OCI-LY1 (cell line): ENCODE measurements around the gene CCDC18.

Experiments
- H2AFZ ChIP-seq: fragments of 200-600 bp; sonication (generic), shearing (Covaris generic); 2 replicates; pipeline ENCODE4 v1.6.0; 2014; ENCODE audit warnings: antibody characterized with exemption, mild to moderate bottlenecking, low read length
- H3F3A ChIP-seq: fragments of 200-600 bp; sonication (generic), shearing (Covaris generic); 2 replicates; pipeline ENCODE4 v1.6.0; 2014; ENCODE audit warnings: mild to moderate bottlenecking, antibody characterized with exemption, low read length, moderate library complexity; ENCODE audit not compliant: insufficient read depth
- H3K27ac ChIP-seq: fragments of 200-600 bp; sonication (generic); 2 replicates; pipeline ENCODE4 v1.5.1; 2014; ENCODE audit warnings: low read length, mixed run types, mild to moderate bottlenecking, low read depth; ENCODE audit not compliant: poor library complexity, severe bottlenecking
- H3K27me3 ChIP-seq: fragments of 200-600 bp; sonication (generic); 2 replicates; pipeline ENCODE4 v1.6.0; 2014; ENCODE audit warnings: antibody characterized with exemption, mild to moderate bottlenecking, low read length, moderate library complexity; ENCODE audit not compliant: insufficient read depth
- H3K36me3 ChIP-seq: fragments of 200-600 bp; sonication (generic); 2 replicates; pipeline ENCODE4 v1.6.1; 2014; ENCODE audit warnings: mild to moderate bottlenecking, antibody characterized with exemption, low read length, moderate library complexity, mixed read lengths; ENCODE audit not compliant: insufficient read depth
- H3K4me1 ChIP-seq: fragments of 200-600 bp; sonication (generic); 2 replicates; pipeline ENCODE4 v1.5.1; 2014; ENCODE audit warnings: mild to moderate bottlenecking, low read length, moderate library complexity; ENCODE audit not compliant: insufficient read depth, severe bottlenecking
- H3K4me2 ChIP-seq: fragments of 200-600 bp; sonication (generic), shearing (Covaris generic); 2 replicates; pipeline ENCODE4 v1.6.1; 2014; ENCODE audit warnings: low read length
- H3K4me3 ChIP-seq: fragments of 200-600 bp; sonication (generic); 2 replicates; pipeline ENCODE4 v1.5.1; 2014; ENCODE audit warnings: low read length, low read depth, mild to moderate bottlenecking, mixed read lengths; ENCODE audit not compliant: poor library complexity, severe bottlenecking
- H3K79me2 ChIP-seq: fragments of 200-600 bp; shearing (Covaris generic); 2 replicates; pipeline ENCODE4 v1.6.1; 2016; ENCODE audit warnings: mixed run types, low read length, mixed read lengths; ENCODE audit not compliant: insufficient read depth
- H3K9ac ChIP-seq: fragments of 200-600 bp; sonication (generic), shearing (Covaris generic); 2 replicates; pipeline ENCODE4 v1.6.1; 2014; ENCODE audit warnings: mild to moderate bottlenecking, low read length, mixed read lengths
- H3K9me2 ChIP-seq: fragments of 200-600 bp; sonication (generic), shearing (Covaris generic); 2 replicates; pipeline ENCODE4 v1.6.1; 2014; ENCODE audit warnings: low read depth, mild to moderate bottlenecking, low read length, mixed read lengths
- H3K9me3 ChIP-seq: fragments of 200-600 bp; shearing (Covaris generic); 2 replicates; pipeline ENCODE4 v1.6.1; 2014; ENCODE audit warnings: low read length, mixed read lengths
- H4K20me1 ChIP-seq: fragments of 200-600 bp; sonication (generic), shearing (Covaris generic); 2 replicates; pipeline ENCODE4 v1.6.0; 2016; ENCODE audit warnings: mild to moderate bottlenecking, low read length; ENCODE audit not compliant: insufficient read depth
- CTCF ChIP-seq: fragments of 200-600 bp; sonication (generic), shearing (Covaris generic); IDR thresholded peaks from 2 replicates; pipeline ENCODE4 v1.5.1; 2017; ENCODE audit warnings: mild to moderate bottlenecking, antibody characterized with exemption, low read length, moderate library complexity, mixed read lengths
- EZH2 ChIP-seq: fragments of 200-600 bp; sonication (generic), shearing (Covaris generic); IDR thresholded peaks from 2 replicates; pipeline ENCODE4 v1.8.0; 2017; ENCODE audit warnings: borderline replicate concordance, mixed run types, mild to moderate bottlenecking, antibody characterized with exemption, low read length, moderate library complexity, mixed read lengths

CCDC18 gene

GRCh38 chr1:93150729-93151128 lies 29.8 kb upstream of the CCDC18 start:
- Histone ChIP-seq H3K27me3 (no peaks in the 10 kb centered on the region), H2AFZ (no peak overlapping the region), H4K20me1 (no peaks in the 10 kb centered on the region), H3K27ac (no peak overlapping the region), H3K9me3 (no peaks in the 10 kb centered on the region), H3K9ac (no peak overlapping the region), H3K79me2 (no peaks in the 10 kb centered on the region), H3K4me3 (no peak overlapping the region), H3K9me2 (no peaks in the 10 kb centered on the region), H3K4me1 (no peaks in the 10 kb centered on the region), H3F3A (no peaks in the 10 kb centered on the region), H3K36me3 (peaks cover 82% of the 10 kb centered on the region), H3K4me2 (no peak overlapping the region)
- TF ChIP-seq CTCF, result no peak
- no peak for TF ChIP-seq EZH2

GRCh38 chr1:93151474-93151873 lies 29.1 kb upstream of the CCDC18 start:
- H3K4me1 ChIP-seq, result no peaks in the 10 kb centered on the region
- no peaks in the 10 kb centered on the region for H3K9me2 ChIP-seq
- no peak overlapping the region for H2AFZ ChIP-seq
- H3K79me2 ChIP-seq, result no peaks in the 10 kb centered on the region
- H3K27me3 ChIP-seq, result no peaks in the 10 kb centered on the region
- no peak overlapping the region for H3K4me2 ChIP-seq
- TF ChIP-seq EZH2, result no peak
- TF ChIP-seq CTCF, result no peak
- H3F3A ChIP-seq, result no peaks in the 10 kb centered on the region
- no peaks in the 10 kb centered on the region for H4K20me1 ChIP-seq
- no peak overlapping the region for H3K27ac ChIP-seq
- no peak overlapping the region for H3K9ac ChIP-seq
- no peak overlapping the region for H3K4me3 ChIP-seq
- no peaks in the 10 kb centered on the region for H3K9me3 ChIP-seq
- peaks cover 89% of the 10 kb centered on the region for H3K36me3 ChIP-seq

GRCh38 chr1:93152835-93153234 lies 27.7 kb upstream of the CCDC18 start:
- no peak overlapping the region for H3K9ac ChIP-seq
- no peaks in the 10 kb centered on the region for H3K27me3 ChIP-seq
- no peaks in the 10 kb centered on the region for H3K9me3 ChIP-seq
- peaks cover 89% of the 10 kb centered on the region for H3K36me3 ChIP-seq
- no peak overlapping the region for H3K4me2 ChIP-seq
- H4K20me1 ChIP-seq, result no peaks in the 10 kb centered on the region
- H3K4me1 ChIP-seq, result no peaks in the 10 kb centered on the region
- no peaks in the 10 kb centered on the region for H3K79me2 ChIP-seq
- H2AFZ ChIP-seq, result no peak overlapping the region
- H3K27ac ChIP-seq, result no peak overlapping the region
- no peaks in the 10 kb centered on the region for H3F3A ChIP-seq
- H3K4me3 ChIP-seq, result no peak overlapping the region
- no peaks in the 10 kb centered on the region for H3K9me2 ChIP-seq
- TF ChIP-seq EZH2, result no peak
- TF ChIP-seq CTCF, result no peak
